Stimulated activated CD4-positive, alpha-beta T cell treated with anti-CD3 and anti-CD28 coated beads, Interleukin-1b, Interleukin-23, amount 100 ng/mL, for 48 hours (primary cell): ENCODE measurements around the gene MAPKAPK2.

Experiments used
- DNase-seq: peaks from one replicate; pipeline ENCODE4 v3.0.0-alpha.2; 2020

The MAPKAPK2 gene

GRCh38 chr1:206661161-206661820, 23.4 kb upstream of the MAPKAPK2 start:
- DNase-seq: no peak

DNA sequence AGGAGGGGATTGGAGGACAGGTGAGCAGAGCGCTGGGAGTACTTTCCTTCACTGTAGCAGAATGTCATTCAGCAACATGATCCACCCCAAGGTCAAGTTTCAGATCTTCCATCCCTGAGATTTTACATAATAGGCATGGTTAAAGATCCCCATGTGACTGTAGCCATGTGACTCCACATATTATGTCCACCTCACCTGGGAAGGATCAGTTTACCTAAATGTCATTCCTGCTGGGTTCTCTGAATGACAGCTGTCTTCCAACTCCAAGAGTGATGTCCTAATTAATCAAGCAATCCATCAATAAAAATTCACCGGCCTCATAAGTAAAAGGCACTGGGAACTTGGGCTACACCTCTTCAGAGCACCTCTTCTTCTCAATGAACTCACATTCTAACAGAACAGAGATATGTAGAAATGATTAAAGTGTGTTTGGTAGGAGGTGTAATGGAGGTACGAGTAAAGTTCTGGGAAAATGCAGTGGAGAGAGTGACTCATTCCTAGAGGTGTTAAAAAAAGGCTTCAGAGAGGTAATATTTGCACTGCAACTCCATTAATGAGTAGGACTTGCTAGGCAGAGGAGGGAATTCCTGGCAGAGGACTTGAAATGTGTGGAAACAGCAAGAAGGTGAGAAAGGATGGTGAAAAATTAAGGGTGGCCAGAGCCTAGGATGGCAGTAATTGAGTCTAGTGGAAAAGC, 22.2 kb upstream of the MAPKAPK2 start:
- no peak for DNase-seq

- no peak for DNase-seq
Observed at GRCh38 chr1:206663362-206663761, 21.3 kb upstream of the MAPKAPK2 start.

DNA sequence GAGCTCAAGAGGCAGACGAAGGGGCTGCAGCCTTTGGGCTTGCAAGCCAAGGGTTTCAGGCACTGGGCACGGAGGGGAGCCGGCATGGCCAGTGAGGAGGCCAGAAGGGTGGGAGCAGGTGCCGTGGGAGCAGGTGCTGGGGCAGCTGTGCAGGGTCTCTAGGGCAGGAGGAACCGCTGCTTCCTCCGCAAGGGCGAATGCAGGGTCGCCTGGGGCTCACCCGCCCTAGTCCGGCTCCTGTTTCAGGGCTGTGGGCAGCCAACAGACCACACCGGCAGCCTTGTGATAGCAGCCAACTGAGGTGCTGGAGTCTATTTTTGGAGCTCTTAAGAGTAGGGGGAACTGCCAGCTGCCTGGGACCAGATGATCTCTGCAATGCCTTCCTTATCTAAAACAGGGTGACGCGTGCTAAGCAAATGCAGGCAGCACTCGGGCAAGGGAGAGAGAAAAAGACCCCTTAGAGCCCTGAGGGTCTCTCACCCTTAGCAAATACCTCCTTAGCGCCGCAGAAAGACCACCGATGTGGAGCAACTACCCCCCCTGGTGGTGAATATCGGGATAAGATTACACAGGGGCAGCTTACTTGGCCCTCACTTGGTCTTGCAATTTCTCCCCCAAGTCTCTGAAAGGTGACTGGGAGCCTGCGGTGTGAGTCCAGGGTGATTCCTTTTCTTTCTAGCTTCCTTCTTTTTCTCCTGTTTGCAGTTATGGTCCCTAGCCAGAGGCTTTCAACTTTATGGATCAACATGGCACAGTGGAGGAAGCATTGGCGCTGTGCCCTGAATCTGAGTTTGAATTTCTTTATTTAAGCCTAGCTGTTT, 20.7 kb upstream of the MAPKAPK2 start:
- DNase-seq: peak; percentile 69

- DNase-seq: no peak
Observed at GRCh38 chr1:206664740-206665139, 20.0 kb upstream of the MAPKAPK2 start.

- no peak for DNase-seq
Observed at GRCh38 chr1:206666031-206666561, 18.6 kb upstream of the MAPKAPK2 start.

DNA sequence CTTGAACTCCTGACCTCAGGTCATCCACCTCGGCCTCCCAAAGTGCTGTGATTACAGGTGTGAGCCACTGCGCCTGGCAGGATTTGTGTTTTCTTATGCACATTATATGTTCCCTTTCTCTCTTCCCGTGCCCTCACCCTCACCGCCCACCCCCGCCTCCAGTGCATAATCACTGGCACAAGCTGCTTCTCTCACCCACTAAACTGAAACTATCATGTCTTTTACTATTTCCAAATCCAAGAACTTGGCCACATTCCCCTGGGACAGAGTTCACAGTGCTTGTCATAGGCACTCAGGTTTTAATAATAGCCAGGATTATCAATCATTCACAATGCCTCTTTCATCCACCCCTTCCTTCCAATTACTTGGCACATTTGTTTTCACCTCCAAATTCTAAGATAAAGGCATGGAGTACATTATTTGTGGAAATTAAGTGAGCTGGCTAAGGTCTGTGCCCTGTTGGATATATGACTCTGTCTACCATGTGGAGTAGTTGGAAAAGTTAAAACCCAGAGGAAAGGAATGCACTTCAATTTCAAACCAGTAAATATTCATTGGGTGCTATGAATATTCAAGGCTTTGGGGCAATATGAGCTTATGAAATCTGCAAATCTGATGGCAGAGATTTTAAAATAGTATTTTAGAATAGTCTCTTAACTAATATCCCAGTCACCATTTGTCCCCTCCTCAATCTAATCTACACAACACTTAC, 17.6 kb upstream of the MAPKAPK2 start:
- DNase-seq: no peak

GRCh38 chr1:206668351-206668750, 16.4 kb upstream of the MAPKAPK2 start:
- DNase-seq: no peak

DNA sequence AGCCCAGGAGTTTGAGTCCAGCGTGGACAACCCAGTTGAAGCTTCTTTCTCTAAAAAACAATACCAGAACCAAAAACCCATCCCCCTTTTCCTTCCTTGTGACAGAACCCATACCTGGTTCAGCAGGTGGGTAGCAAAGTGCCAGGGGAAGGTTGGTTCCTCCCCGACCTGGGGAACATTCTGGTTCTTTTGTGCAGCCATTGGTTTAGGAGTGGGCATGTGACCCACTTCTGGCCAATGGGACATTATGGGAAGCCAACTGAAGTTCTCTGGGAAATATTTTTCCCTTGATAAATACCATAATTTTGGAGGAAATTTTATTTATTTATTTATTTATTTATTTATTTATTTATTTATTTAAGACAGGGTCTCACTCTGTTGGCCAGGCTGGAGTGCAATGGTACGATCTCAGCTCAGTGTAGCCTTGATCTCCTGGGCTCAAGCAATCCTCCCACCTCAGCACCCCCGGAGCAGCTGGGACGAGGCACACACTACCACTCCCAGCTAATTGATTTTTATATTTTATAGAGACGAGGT, 15.8 kb upstream of the MAPKAPK2 start:
- no peak for DNase-seq

GRCh38 chr1:206672011-206672688, 12.6 kb upstream of the MAPKAPK2 start:
- DNase-seq: no peak

DNA sequence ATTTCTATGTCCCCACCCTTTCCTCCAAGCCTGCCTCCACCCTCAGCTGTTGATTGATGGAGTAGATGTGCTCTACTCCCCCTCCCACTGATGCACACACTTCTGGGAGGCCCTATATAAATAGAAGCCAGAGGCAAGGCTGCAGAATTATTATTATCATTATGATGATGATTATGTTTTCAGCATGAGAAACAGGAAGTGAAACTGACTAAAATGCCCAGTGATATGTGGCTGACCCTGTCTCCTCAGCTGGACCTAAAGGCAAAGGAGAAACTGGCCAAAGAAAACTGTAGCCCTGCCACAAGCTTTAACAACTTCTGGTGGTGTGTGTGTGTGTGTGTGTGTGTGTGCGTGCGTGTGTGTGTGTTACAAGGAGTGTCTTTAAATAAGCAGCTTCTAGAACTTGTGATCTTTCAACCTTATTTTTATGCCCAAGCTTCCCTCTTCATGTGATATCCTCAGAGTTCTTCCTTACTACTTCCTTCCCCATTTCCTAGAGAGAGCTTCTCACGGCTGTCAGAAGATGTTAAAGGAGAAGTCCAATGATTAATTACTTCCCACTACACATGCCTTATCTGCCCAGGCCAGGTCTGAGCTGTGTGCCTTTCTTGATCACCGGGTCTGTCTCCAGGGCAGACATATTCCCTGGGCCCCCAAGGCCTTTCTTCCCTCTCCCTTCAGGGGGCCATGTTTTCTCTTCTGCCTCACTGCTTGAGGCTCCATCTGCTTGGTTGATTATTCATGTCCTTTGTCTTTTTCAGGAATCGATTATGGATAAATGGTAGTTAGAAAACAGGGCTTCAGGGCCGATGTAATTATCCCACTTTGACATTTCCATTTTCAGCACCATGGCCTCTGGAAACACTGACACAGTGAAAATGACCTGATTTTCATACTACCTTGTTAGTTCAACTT, 11.6 kb upstream of the MAPKAPK2 start:
- DNase-seq: no peak

DNA sequence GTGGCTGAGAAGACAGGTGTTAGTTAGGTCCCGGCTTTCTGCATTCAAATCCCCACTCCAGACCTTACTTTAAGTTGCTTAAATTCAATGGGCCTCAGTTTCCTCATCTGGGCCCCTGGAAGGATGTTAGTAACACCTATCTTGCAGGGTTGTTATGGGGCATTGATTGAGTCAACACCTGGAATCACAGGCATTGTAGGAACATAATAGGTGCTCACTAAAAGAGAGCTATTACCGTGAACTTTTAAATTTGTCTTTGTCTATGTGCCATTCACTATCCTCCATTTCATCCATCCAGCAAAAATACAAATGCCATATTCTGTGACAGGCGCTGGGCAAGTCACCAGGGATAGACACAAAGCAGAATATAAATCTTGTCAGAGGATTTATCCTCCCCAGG, 10.5 kb upstream of the MAPKAPK2 start:
- DNase-seq: no peak

GRCh38 chr1:206674745-206675175, 9.9 kb upstream of the MAPKAPK2 start:
- DNase-seq: no peak

DNA sequence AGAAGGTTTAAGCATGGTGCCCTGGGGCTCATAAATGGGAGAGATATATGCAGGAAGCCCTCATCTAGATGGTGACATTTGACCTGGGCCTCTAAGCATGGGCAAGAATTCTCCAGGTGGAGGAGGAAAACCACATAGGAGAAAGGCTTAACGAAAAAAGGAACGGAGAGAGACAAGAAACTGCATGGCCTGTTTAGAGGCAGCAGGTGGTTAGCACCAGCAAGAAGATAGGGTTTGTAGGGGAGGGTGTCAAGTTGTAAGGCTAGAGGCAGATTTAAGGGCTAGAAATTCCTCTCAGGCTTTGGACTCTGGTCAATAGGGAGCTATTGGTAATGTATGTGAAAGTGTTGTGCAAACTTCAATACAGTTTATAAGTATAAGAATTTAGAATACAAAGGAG, 8.2 kb upstream of the MAPKAPK2 start:
- DNase-seq: no peak

GRCh38 chr1:206678490-206678889, 6.2 kb upstream of the MAPKAPK2 start:
- DNase-seq: no peak

DNA sequence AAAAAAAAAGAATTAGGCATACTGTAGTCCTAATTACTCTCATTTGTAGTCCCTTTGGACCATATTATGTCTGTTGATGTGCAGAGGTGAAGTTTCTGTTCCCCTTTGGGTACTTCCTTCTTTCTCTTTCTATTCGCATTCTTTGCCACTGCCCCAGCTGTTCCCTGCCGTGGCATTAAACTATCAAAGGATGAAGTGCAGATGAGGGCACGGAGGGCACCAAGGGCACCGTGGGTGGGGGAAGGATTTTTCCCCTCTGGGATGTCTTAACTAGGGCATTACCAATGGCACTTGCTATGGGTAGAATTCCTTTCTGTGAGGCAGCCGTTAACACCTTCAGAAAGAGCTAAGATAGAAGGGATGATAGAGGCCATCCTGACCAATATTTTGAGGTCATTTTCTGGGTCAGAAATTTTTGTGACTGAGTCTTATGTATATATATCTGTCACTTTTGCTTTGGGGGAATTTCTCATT, 4.9 kb upstream of the MAPKAPK2 start:
- no peak for DNase-seq

GRCh38 chr1:206680279-206680678, 4.4 kb upstream of the MAPKAPK2 start:
- DNase-seq: no peak

DNA sequence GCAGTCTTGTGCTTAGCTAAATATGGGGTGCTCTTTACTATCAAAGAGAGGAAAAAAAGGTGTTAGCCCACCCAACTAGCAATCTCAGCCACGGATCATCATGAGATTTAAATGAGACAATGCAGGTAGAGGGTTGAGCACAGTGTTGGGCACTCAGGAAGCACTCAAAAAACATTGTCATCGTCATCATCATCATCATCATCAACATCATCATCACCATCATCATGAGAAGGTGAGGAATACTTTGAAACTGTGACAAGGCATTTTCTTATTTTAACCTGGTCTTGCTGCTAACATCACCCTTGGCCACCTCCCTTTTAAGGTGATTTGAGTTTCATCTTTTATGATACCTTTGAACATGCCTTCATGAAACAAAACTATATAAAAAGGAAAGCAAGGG, 3.3 kb upstream of the MAPKAPK2 start:
- DNase-seq: no peak

- DNase-seq: no peak
Observed at GRCh38 chr1:206682111-206682510, 2.6 kb upstream of the MAPKAPK2 start.

- DNase-seq: no peak
Observed at GRCh38 chr1:206683313-206683712, 1.4 kb upstream of the MAPKAPK2 start.

- no peak for DNase-seq
Observed at GRCh38 chr1:206684003-206684402, 702 bp upstream of the MAPKAPK2 start.
